K562 (cell line): Measurements from ENCODE around the gene CYP4F3. TPM values are rescaled to one million over a fixed set of nuclear protein-coding genes. Genes with fewer than 3 reads are reported as not detected.
A peak's percentile ranks its signal among the peaks of the same experiment; 100 is the strongest.

Source experiments
- ATAC-seq: fragments of 200-7000 bp; cut with Tn5 transposase; 3 replicates; pipeline ENCODE4 v1.9.1; 2020; ENCODE audit warnings: moderate library complexity
- BruUV-seq: library from RNA; stranded (reverse); fragments of 400-500 nt; replicated peaks from 2 replicates; lab custom pipeline; 2021; lab: Mats Ljungman, UMichigan
- CTCF ChIA-PET: fragments of 300-600 bp; formaldehyde crosslinking; extraction: SDS; loops from one replicate; lab custom pipeline; 2021; ENCODE audit warnings: low intra/inter-chr PET ratio; lab: Yijun Ruan, JAX
- POLR2A ChIA-PET: fragments of 300-600, 350-650 bp; sonication (Branson Sonifier 250); formaldehyde crosslinking; extraction: SDS; loops from one replicate; lab custom pipeline; 2021; ENCODE audit warnings: antibody characterized with exemption, inconsistent platforms; lab: Yijun Ruan, JAX
- DNase-seq, 4 experiments: peaks; one replicate each; pipeline versions ENCODE4 v3.0.0 to v3.0.0-alpha.2; 2011 to 2018; ENCODE audit warnings: low spot score in 3 of 4, mixed read lengths in 3 of 4; ENCODE audit errors: extremely low read depth in 1 of 4
- FAIRE-seq: peaks from 2 replicates; lab custom pipeline; 2011; peaks lifted over from hg19 to GRCh38; lab: Jason Lieb, UNC
- H2AFZ ChIP-seq: 2 replicates; pipeline ENCODE4 v1.6.0; 2011; ENCODE audit warnings: low read depth, low read length, control low read depth, inconsistent platforms
- H3K27ac ChIP-seq: fragments of 200-600 bp; 3 replicates; pipeline ENCODE4 v1.8.0; 2011; ENCODE audit warnings: low read depth, mild to moderate bottlenecking, control low read depth, inconsistent platforms, low read length, moderate library complexity, mixed read lengths; ENCODE audit errors: extremely low read depth
- H3K27me3 ChIP-seq, 2 experiments: fragments of 300-600 bp in 1 of 2; 2 replicates in 1 of 2; 3 replicates in 1 of 2; pipeline versions ENCODE4 v1.6.0 to v1.8.0; 2011; ENCODE audit warnings: inconsistent platforms in 2 of 2, low read length in 2 of 2, mild to moderate bottlenecking in 1 of 2, mixed read lengths in 1 of 2, moderate library complexity in 1 of 2; ENCODE audit not compliant: control insufficient read depth in 2 of 2, insufficient read depth in 2 of 2
- H3K36me3 ChIP-seq: fragments of 300-600 bp; 3 replicates; pipeline ENCODE4 v1.8.0; 2011; ENCODE audit warnings: mild to moderate bottlenecking, low read length, inconsistent platforms; ENCODE audit not compliant: control insufficient read depth, insufficient read depth
- H3K4me1 ChIP-seq, 2 experiments: fragments of 200-600 bp in 1 of 2; replicated peaks in 1 of 2; 2 replicates in 1 of 2; 3 replicates in 1 of 2; pipeline versions ENCODE4 v1.5.1 to v1.8.0; 2011; ENCODE audit warnings: inconsistent platforms in 2 of 2, low read length in 2 of 2, mild to moderate bottlenecking in 1 of 2, mixed read lengths in 1 of 2, moderate library complexity in 1 of 2; ENCODE audit not compliant: control insufficient read depth in 2 of 2, insufficient read depth in 2 of 2
- H3K4me2 ChIP-seq: 2 replicates; pipeline ENCODE4 v1.6.1; 2011; ENCODE audit warnings: low read length, control low read depth, inconsistent platforms, mixed read lengths; ENCODE audit not compliant: insufficient read depth
- H3K4me3 ChIP-seq: fragments of 200-600 bp; sonication (generic), shearing (Covaris generic); 2 replicates; pipeline ENCODE4 v1.5.1; 2016; ENCODE audit warnings: control low read depth, inconsistent platforms
- H3K79me2 ChIP-seq: fragments of 200-600 bp; 3 replicates; pipeline ENCODE4 v1.8.0; 2011; ENCODE audit warnings: low read length, inconsistent platforms; ENCODE audit not compliant: control insufficient read depth, insufficient read depth
- H3K9ac ChIP-seq, 2 experiments: 2 replicates each; pipeline versions ENCODE4 v1.6.0 to v1.6.1; 2011; ENCODE audit warnings: low read depth in 2 of 2, low read length in 2 of 2, control low read depth in 1 of 2, inconsistent platforms in 1 of 2, mild to moderate bottlenecking in 1 of 2, mixed read lengths in 1 of 2; ENCODE audit not compliant: insufficient read depth in 1 of 2
- H3K9me1 ChIP-seq: one replicate; pipeline ENCODE4 v1.6.0; 2011; ENCODE audit warnings: inconsistent platforms, mild to moderate bottlenecking, low read length, moderate library complexity; ENCODE audit not compliant: control insufficient read depth, insufficient read depth
- H3K9me3 ChIP-seq: replicated peaks from 2 replicates; pipeline ENCODE4 v1.5.1; 2011; ENCODE audit warnings: low read depth, low read length, inconsistent platforms; ENCODE audit not compliant: control insufficient read depth, insufficient read depth
- H4K20me1 ChIP-seq: replicated peaks from 2 replicates; pipeline ENCODE4 v1.6.1; 2011; ENCODE audit warnings: low read length, inconsistent platforms, mixed read lengths; ENCODE audit not compliant: control insufficient read depth, insufficient read depth
- BRD4 ChIP-seq: fragments of 200-600 bp; sonication (generic); IDR thresholded peaks from 2 replicates; pipeline ENCODE4 v1.6.1; 2017; ENCODE audit warnings: inconsistent platforms
- COPS2 ChIP-seq: fragments of 450-650 bp; conservative IDR thresholded peaks from 2 replicates; pipeline ENCODE4 v1.6.1; 2016; ENCODE audit warnings: mild to moderate bottlenecking, moderate library complexity
- ETV6 ChIP-seq, 3 experiments: fragments of 150-350 bp in 1 of 3; sonication (generic) in 1 of 3; formaldehyde crosslinking in 1 of 3; IDR thresholded peaks; 2 replicates each; pipeline versions ENCODE4 v1.6.1 to v1.8.0; 2014 to 2022; ENCODE audit warnings: borderline replicate concordance in 2 of 3, low read depth in 2 of 3, antibody characterized with exemption in 1 of 3, low read length in 1 of 3, mild to moderate bottlenecking in 1 of 3, missing genetic modification reagents in 1 of 3
- IRF1 ChIP-seq: sonication (generic); formaldehyde crosslinking; IDR thresholded peaks from 2 replicates; pipeline ENCODE4 v1.8.0; 2022; ENCODE audit warnings: missing genetic modification reagents, mild to moderate bottlenecking, borderline replicate concordance
- IRF9 ChIP-seq: fragments of 450-650 bp; IDR thresholded peaks from 2 replicates; pipeline ENCODE4 v1.6.1; 2016; ENCODE audit warnings: missing biosample characterization, missing genetic modification characterization
- KLF6 ChIP-seq: fragments of 250-450 bp; sonication (Bioruptor Pico); IDR thresholded peaks from 2 replicates; pipeline ENCODE4 v1.4.0; 2020; ENCODE audit warnings: mild to moderate bottlenecking, moderate library complexity, borderline replicate concordance
- NRF1 ChIP-seq, 2 experiments: fragments of 450-650 bp; IDR thresholded peaks in 1 of 2; conservative IDR thresholded peaks in 1 of 2; 2 replicates each; pipeline ENCODE4 v1.6.1; 2014; ENCODE audit warnings: mild to moderate bottlenecking in 2 of 2
- SRSF7 ChIP-seq: fragments of 200-400 bp; formaldehyde crosslinking; optimal IDR thresholded peaks from 2 replicates; pipeline ENCODE3; 2017; ENCODE audit warnings: mild to moderate bottlenecking, low read depth, low read length
- TCF15 ChIP-seq: fragments of 250-450 bp; sonication (Bioruptor Pico); IDR thresholded peaks from 2 replicates; pipeline ENCODE4 v1.8.0; 2022; ENCODE audit warnings: moderate library complexity, mild to moderate bottlenecking, inconsistent platforms
- UBTF ChIP-seq, 2 experiments: IDR thresholded peaks; 2 replicates each; pipeline ENCODE4 v1.6.1; 2012; ENCODE audit warnings: improper control_type of control experiment in 2 of 2, low read depth in 2 of 2, low read length in 2 of 2, borderline replicate concordance in 1 of 2
- ZFP91 ChIP-seq: sonication (generic); formaldehyde crosslinking; IDR thresholded peaks from 2 replicates; pipeline ENCODE4 v1.8.0; 2022; ENCODE audit warnings: mild to moderate bottlenecking, missing genetic modification reagents
- ZNF121 ChIP-seq: sonication (generic); formaldehyde crosslinking; conservative IDR thresholded peaks from 2 replicates; pipeline ENCODE4 v1.8.0; 2022; ENCODE audit warnings: missing genetic modification reagents
- ZNF133 ChIP-seq: fragments of 250-450 bp; sonication (Bioruptor Pico); IDR thresholded peaks from 2 replicates; pipeline ENCODE4 v1.4.0; 2020; ENCODE audit warnings: mild to moderate bottlenecking
- WGBS: fragments of 100-300 bp; shearing (Covaris generic); methylation state at CpG from one replicate; pipeline ENCODE4 v1.1.6; 2016; ENCODE audit warnings: low coverage, mixed read lengths; ENCODE audit not compliant: insufficient coverage; ENCODE audit errors: missing lambda C conversion rate; 5-methylcytosine and 5-hydroxymethylcytosine counted together
- in situ Hi-C: fragments of 300-500 bp; cut with MboI; formaldehyde crosslinking; loops from 4 replicates; pipeline ENCODE4 v1.15.0; 2018; ENCODE audit warnings: inconsistent platforms, mixed read lengths
- intact Hi-C: fragments of 100-400 bp; cut with micrococcal nuclease; formaldehyde crosslinking; loops from 2 replicates; pipeline ENCODE4 v1.14.2; 2022
- polyA plus RNA-seq, 8 experiments: library from polyadenylated mRNA; depleted of rRNA in 4 of 8; stranded (reverse) in 5 of 8; unstranded in 3 of 8; fragments of >200 nt; fragmentation: Nextera tagmentation in 2 of 8; fragmentation: Illumina TruSeq in 1 of 8; extraction: Ambion mirVana in 2 of 8; extraction: Trizol in 1 of 8; gene quantifications; 2 replicates each; pipeline versions ENCODE4 v1.2.1 to v1.2.3, GENCODE V29; 2011 to 2014; ENCODE audit warnings: inconsistent platforms in 1 of 8, missing spikeins in 1 of 8
- total RNA-seq, 7 experiments: library from RNA; depleted of rRNA in 6 of 7; stranded (reverse); fragments of >200 nt in 6 of 7; fragmentation: Illumina TruSeq in 2 of 7; extraction: Trizol in 2 of 7; gene quantifications; 2 replicates each; pipeline versions ENCODE4 v1.2.1 to v1.2.3, GENCODE V29; 2011 to 2021; ENCODE audit warnings: low replicate concordance in 1 of 7

Gene CYP4F3
- total and polyA plus RNA-seq, 9 of the 15 experiments (the other 6 are each of a cell fraction or from before 2014, with no cell fraction given) = 0.01 to 0.40 (median 0.16) TPM; not detected in 6

DNA sequence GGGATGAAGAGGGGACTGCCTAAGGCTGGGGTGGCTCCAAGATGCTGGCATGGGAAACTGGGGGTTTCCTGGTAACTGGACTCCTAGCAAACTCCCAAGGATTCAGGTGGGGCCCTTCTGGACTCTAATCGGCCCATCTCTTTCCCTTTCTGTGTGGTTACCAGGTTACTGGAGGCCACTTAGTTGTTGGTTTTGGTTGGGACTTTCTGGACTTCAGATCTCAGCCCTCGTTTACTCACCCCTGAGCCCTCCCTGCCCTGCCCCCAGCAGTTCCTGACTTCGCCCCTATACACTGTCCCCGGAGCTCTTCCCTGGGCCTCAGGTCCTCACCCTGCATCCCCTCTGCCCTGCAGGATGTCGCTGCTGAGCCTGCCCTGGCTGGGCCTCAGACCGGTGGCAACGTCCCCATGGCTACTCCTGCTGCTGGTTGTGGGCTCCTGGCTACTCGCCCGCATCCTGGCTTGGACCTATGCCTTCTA, 32.5 kb downstream of the CYP4F3 start:
- Histone ChIP-seq H2AFZ (no peak overlapping the region), H3K9ac (no peak overlapping the region), H4K20me1 (0 out of 2 replicates have a peak, but pooled peaks cover 3% of the 10 kb centered on the region), H3K27ac (no peak overlapping the region), H3K79me2 (no peaks in the 10 kb centered on the region), H3K9me1 (no peaks in the 10 kb centered on the region), H3K4me2 (no peak overlapping the region), H3K9me3 (no peaks in the 10 kb centered on the region), H3K36me3 (no peaks in the 10 kb centered on the region), H3K4me3 (no peak overlapping the region), H3K4me1 (peaks cover 0 to 7% of the 10 kb centered on the region in 2 experiments; a peak in 2 of 5 replicates), H3K27me3 (no peaks in the 10 kb centered on the region)
- no peak for DNase-seq
- whole genome bisulfite sequencing = 0% methylated on average over 7 of the region's 9 CpGs
- POLR2A ChIA-PET = no interaction called here
- no TSS peak for BruUV-seq
- CTCF ChIA-PET = no interaction called here
- intact Hi-C loops (no loop called here), in situ Hi-C loops (no loop called here)
- FAIRE-seq = no peak
- ATAC-seq = peak; percentile 48
- TF ChIP-seq COPS2 (no peak), ZNF133 (CRISPR knock-in tag) (no peak), ETV6 (IDR thresholded peaks at IDR 0.05; ENCODE audit: borderline replicate concordance in 1 of 2, low read depth in 2 of 2, low read length in 1 of 2) (no peak), ETV6 (CRISPR knock-in tag; IDR thresholded peaks at IDR 0.05; ENCODE audit: borderline replicate concordance) (no peak), UBTF (IDR thresholded peaks at IDR 0.05; ENCODE audit: borderline replicate concordance in 1 of 2, low read depth in 2 of 2, low read length in 2 of 2) (no peak), IRF1 (CRISPR knock-in tag) (no peak), ZFP91 (no peak), IRF9 (tag) (no peak), TCF15 (CRISPR knock-in tag) (no peak), ZNF121 (CRISPR knock-in tag) (no peak), BRD4 (no peak), KLF6 (CRISPR knock-in tag) (no peak), SRSF7 (no peak), NRF1 (conservative IDR thresholded peaks at IDR 0.05 in 1 of 2, IDR thresholded peaks at IDR 0.05 in 1 of 2) (no peak)
